DMS53 treated with DMSO at 0.1 percent for 48 hours (cell line): ENCODE measurements around the gene OGFOD3.
"Not testable (repeated sequence)": the region's sequence is repeated elsewhere in the genome, so short reads cannot be mapped to it uniquely, and the experiment has no call there.

Source experiments
- DNase-seq: peaks from one replicate; lab custom pipeline; 2025; ENCODE audit not compliant: unreplicated experiment; lab: John Stamatoyannopoulos, UW

The OGFOD3 gene

DNA sequence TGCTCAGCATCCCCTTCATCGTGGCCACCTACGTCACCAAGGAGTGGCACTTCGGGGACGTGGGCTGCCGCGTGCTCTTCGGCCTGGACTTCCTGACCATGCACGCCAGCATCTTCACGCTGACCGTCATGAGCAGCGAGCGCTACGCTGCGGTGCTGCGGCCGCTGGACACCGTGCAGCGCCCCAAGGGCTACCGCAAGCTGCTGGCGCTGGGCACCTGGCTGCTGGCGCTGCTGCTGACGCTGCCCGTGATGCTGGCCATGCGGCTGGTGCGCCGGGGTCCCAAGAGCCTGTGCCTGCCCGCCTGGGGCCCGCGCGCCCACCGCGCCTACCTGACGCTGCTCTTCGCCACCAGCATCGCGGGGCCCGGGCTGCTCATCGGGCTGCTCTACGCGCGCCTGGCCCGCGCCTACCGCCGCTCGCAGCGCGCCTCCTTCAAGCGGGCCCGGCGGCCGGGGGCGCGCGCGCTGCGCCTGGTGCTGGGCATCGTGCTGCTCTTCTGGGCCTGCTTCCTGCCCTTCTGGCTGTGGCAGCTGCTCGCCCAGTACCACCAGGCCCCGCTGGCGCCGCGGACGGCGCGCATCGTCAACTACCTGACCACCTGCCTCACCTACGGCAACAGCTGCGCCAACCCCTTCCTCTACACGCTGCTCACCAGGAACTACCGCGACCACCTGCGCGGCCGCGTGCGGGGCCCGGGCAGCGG, 43.6 kb downstream of the OGFOD3 start:
- DNase-seq: no peak

DNA sequence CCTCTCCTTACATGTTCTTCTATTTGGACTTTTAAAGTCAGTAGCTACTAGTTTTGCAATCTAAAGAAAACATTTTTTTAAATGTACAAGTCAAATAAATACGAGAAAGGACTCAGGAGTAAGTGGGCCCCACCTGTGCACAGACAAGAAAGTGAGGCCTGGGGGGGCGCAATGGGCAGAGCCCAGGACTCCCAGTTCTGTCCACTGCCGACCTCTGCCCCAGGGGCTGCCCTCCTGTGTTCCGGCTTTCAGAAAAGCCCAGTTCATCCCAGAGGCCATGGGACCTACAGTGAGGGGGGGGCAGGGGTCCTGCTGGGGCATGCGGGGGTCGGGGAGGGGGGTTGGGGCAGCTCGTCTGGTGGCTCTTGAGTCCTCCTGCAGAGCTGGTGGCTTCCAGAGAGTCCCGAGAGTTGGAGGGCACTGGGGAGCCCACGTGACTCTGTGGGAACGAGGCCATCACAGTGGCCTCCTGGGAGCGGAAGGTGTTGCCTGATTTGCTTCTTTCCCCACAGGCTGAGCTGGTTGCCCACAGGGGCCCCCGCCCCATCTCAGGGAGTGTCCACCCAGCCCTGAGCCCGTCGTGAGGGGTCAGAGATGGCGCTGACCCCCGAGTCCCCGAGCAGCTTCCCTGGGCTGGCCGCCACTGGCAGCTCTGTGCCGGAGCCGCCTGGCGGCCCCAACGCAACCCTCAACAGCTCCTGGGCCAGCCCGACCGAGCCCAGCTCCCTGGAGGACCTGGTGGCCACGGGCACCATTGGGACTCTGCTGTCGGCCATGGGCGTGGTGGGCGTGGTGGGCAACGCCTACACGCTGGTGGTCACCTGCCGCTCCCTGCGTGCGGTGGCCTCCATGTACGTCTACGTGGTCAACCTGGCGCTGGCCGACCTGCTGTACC, 44.4 kb downstream of the OGFOD3 start:
- no peak for DNase-seq

GRCh38 chr17:82373072-82373452, 45.3 kb downstream of the OGFOD3 start:
- DNase-seq: not testable (repeated sequence)

DNA sequence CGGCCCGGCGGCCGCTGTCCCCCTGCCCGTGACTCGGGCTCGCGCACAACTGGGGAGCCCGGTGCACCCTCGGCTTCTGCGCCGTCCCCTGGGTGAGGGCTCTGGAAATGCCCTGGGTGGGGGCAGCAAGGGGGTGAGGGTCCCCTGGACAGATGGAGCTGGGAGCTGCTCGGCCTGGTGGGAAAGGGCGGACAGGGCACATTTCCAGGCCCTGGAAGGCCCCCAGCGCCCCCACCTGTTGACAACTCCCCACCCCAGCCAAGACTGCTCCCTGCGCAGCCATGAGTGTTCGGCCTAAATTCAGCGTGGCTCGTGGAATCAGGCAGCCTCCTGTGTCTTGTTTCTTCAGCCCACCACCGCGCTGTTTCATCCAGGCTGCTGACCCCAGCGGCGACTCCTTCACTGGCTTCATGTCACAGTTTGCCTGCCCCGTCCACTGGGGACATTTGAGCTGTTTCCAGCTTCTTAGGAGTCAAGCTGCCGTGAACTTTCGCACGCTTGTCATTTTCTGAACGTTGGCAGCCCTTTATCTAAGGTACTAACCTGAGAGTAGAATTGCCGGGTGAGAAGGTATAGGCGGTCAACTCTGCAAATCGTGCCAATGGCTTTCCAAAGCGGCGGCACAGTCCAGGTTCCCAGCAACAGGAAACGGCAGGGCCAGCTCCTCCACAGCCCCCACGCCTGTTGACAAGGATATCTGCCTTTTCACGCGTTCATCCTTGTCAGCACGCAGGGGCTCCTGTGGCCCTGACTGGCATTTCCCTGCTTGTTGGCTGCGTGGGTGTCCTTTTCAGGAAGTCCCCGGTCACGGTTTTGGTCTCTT, 45.9 kb downstream of the OGFOD3 start:
- DNase-seq: no peak

GRCh38 chr17:82371333-82372248, 46.8 kb downstream of the OGFOD3 start, which contains the start of gene UTS2R:
UTS2R (plus strand) TSS chr17:82371765; CDS start chr17:82374325, 2,560 bp downstream.
- DNase-seq: no peak

DNA sequence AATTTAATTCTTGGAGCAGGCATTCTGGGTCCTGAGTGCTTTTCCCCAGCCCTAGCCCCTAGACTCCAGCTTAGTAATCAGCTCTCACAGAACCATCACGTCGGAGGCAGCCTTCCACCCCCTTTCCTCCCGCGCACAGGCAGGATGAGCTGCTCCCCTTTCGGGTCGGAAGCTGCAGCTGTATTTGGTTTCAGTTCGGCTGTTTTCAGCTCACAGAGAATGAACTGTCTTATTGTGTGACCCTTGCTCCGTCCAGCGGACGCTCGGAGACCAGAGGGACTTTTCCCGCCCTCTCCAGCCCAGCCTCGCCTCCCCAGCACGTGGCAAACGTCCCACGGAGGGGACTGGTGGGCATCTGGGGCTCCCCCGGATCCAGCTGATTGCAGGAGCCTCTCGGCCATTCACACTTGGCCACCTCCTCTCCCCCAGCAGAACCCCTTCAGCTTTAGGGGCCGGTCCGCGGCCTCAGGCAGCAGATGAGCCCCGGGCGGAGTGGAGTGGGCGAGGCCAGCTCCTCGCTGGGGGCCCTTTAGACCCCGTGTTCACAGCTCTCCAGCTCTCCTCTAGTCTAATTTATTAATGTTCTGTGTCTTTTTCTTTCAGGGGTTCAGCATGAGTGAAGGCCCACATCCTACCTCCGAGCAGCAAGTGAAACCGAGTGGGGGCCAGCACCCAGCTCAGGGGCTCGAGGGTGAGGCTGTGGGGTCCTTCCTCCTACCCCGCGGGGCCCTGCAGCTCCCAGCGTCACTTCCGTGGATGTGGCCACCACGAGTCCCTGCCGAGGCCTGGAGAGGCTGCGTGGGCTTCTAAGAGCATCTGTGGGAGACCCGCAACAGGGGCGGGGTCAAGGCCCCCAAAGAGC, 47.7 kb downstream of the OGFOD3 start:
- no peak for DNase-seq

GRCh38 chr17:82369211-82369610, 49.2 kb downstream of the OGFOD3 start:
- no peak for DNase-seq

DNA sequence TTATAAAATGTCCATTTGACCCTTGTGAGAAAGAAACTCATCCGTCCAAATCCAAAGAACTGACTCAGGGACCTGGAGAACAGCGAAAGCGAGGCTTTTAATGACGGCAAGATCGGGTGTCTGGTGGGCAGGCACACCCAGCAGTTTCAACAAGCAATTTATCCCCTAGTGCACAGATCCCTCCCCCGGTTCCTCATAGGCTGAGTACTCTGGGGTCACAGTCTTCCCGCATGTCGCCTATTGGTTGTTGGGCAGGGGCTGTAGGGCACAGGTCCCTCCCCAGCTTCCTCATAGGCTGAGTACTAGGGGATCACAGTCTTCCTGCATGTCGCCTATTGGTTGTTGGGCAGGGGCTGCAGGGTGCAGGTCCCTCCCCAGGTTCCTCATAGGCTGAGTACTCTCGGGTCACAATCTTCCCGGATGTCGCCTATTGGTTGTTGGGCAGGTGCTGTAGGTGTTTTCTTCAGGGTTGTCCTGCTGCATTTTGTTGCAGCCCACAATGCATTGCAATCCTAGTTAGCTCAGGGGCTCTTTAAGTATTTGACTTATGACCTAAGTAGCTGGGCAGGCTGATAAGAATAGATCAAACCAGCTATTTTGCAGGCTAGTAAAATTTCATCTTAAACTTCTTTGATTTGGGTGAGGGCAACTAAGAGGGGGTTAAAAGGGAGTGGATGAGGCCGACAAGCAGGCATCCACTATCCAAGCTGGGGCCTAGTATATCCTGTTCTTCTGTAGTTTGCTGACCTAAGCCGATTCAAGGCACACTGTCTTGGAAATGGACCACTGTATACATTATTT, 50.5 kb downstream of the OGFOD3 start:
- DNase-seq: no peak

DNA sequence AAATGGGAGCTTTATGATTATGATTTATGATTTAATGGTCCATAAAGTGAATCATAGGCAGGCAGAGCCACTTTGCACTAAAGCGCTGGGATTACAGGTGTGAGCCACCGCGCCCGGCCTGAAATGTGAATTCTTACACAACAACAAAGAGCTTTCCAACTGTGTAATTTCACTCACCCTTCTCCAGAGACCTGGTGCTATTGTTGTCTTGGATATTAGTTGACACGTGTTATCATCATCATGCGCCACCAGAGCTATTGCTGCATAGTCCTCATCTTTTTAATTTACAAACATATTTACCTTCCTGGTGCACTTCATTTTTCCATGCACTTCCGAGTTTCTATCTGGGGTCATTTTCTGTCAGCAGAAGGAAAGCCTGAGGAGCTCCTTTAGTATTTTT, 51.6 kb downstream of the OGFOD3 start:
- no peak for DNase-seq

- DNase-seq: no peak
Measured at GRCh38 chr17:82365606-82366295, 52.6 kb downstream of the OGFOD3 start.

- no peak for DNase-seq
Measured at GRCh38 chr17:82361885-82362633, 56.3 kb downstream of the OGFOD3 start.

DNA sequence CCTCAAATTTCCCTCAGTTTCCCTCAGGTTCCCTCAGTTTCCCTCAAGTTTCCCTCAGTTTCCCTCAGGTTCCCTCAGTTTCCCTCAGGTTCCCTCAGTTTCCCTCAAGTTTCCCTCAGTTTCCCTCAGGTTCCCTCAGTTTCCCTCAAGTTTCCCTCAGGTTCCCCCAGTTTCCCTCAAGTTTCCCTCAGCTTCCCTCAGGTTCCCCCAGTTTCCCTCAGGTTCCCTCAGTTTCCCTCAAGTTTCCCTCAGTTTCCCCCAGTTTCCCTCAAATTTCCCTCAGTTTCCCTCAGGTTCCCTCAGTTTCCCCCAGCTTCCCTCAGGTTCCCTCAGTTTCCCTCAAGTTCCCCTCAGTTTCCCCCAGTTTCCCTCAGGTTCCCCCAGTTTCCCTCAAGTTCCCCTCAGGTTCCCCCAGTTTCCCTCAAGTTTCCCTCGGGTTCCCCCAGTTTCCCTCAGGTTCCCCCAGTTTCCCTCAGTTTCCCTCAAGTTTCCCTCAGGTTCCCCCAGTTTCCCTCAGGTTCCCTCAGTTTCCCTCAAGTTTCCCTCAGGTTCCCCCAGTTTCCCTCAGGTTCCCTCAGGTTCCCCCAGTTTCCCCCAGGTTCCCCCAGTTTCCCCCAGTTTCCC, 58.8 kb downstream of the OGFOD3 start:
- DNase-seq: not testable (repeated sequence)

- DNase-seq: no peak
Measured at GRCh38 chr17:82358465-82359350, 59.7 kb downstream of the OGFOD3 start, which contains the start of gene TEX19. TEX19 (plus strand) TSS chr17:82359247; CDS start chr17:82362151, 2,904 bp downstream.

DNA sequence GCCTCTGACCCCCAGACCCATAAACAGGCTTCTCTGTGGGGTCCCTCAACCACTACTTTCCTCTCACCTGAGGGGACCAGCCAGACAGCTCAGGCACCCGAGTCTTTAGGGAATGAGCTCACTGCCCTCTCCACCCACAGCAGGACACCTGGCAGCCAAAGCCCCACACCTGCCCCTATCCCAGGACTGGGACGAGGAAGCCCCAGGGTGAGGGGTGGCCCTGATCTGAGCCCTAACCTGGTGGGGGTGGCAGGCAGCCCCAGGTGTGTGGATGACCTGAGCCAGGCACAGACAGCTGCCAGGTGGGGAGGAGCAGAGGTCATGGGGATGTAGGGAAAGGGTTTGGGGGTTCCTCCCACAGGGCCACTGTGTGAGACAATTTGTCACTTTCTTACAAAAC, 61.0 kb downstream of the OGFOD3 start:
- DNase-seq: no peak

- DNase-seq: peak; percentile 37
Measured at GRCh38 chr17:82356845-82357355, 61.5 kb downstream of the OGFOD3 start.
